ENCODE measurements around the gene PLA2G5.

The PLA2G5 gene

GRCh38 chr1:20119347-20119746, 49.4 kb downstream of the PLA2G5 start, which contains the start of gene PLA2G2D:
Gene PLA2G2D (minus strand): TSS chr1:20119536. CDS start chr1:20119498, 38 bp downstream.
- Histone ChIP-seq H3K9me3 (ENCODE audit: control insufficient read depth, insufficient read depth, low read length) (no peaks in the 10 kb centered on the region), H3F3A (ENCODE audit: control insufficient read depth, insufficient read depth) (no peaks in the 10 kb centered on the region), H3K36me3 (ENCODE audit: control insufficient read depth, low read length) (no peaks in the 10 kb centered on the region), H3K4me3 (ENCODE audit: low read length) (no peak within 1 kb of the TSS), H4K20me1 (ENCODE audit: control insufficient read depth, insufficient read depth, low read depth, low read length) (no peaks in the 10 kb centered on the region), H3K27ac (ENCODE audit: low read depth, low read length) (no peak within 1 kb of the TSS), H3K27me3 (ENCODE audit: control insufficient read depth, low read length) (peaks cover 17% of the 10 kb centered on the region), H3K4me2 (ENCODE audit: low read length) (no peak within 1 kb of the TSS), H3K4me1 (ENCODE audit: control insufficient read depth, low read length) (peaks cover 8% of the 10 kb centered on the region), H3K9me2 (replicated peaks; ENCODE audit: control insufficient read depth, low read length) (no peaks in the 10 kb centered on the region), H3K79me2 (ENCODE audit: control insufficient read depth, low read length) (no peaks in the 10 kb centered on the region)
- TF ChIP-seq, protein P1, sequence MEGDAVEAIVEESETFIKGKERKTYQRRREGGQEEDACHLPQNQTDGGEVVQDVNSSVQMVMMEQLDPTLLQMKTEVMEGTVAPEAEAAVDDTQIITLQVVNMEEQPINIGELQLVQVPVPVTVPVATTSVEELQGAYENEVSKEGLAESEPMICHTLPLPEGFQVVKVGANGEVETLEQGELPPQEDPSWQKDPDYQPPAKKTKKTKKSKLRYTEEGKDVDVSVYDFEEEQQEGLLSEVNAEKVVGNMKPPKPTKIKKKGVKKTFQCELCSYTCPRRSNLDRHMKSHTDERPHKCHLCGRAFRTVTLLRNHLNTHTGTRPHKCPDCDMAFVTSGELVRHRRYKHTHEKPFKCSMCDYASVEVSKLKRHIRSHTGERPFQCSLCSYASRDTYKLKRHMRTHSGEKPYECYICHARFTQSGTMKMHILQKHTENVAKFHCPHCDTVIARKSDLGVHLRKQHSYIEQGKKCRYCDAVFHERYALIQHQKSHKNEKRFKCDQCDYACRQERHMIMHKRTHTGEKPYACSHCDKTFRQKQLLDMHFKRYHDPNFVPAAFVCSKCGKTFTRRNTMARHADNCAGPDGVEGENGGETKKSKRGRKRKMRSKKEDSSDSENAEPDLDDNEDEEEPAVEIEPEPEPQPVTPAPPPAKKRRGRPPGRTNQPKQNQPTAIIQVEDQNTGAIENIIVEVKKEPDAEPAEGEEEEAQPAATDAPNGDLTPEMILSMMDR (IDR thresholded peaks at IDR 0.05; ENCODE audit: low read depth, low read length, poor library complexity, severe bottlenecking), result no peak
- TF ChIP-seq EZH2phosphoT487 (IDR thresholded peaks at IDR 0.05; ENCODE audit: borderline replicate concordance, low read length), result no peak

DNA sequence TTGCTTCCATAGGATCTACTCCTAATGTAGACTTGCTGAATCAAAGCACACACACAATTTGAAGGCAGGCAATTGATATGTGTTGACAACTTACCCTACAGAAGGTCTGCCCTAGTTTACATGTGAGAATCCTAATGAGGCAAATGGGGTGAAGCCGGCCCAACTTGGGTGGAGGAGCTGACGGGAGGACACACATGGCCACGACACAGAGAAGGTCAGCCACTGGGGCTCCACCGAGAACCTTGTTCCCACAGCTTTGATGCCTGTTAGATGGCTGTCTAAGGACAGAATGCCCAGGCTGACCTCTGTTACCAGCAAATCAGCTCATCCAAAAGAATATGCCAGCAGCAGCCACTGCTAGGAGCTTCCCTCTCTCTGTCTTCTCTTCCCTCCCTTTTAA, 50.8 kb downstream of the PLA2G5 start:
- H3K9me3 ChIP-seq (ENCODE audit: control insufficient read depth, insufficient read depth, low read length), result no peaks in the 10 kb centered on the region
- TF ChIP-seq, protein P1 (IDR thresholded peaks at IDR 0.05; ENCODE audit: low read depth, low read length, poor library complexity, severe bottlenecking), result no peak
- no peak for TF ChIP-seq EZH2phosphoT487 (IDR thresholded peaks at IDR 0.05; ENCODE audit: borderline replicate concordance, low read length)
- no peaks in the 10 kb centered on the region for H3K36me3 ChIP-seq (ENCODE audit: control insufficient read depth, low read length)
- H3K27me3 ChIP-seq (ENCODE audit: control insufficient read depth, low read length), result peaks cover 21% of the 10 kb centered on the region
- no peaks in the 10 kb centered on the region for H3K9me2 ChIP-seq (replicated peaks; ENCODE audit: control insufficient read depth, low read length)
- no peak overlapping the region for H3K4me3 ChIP-seq (ENCODE audit: low read length)
- peaks cover 8% of the 10 kb centered on the region for H3K4me1 ChIP-seq (ENCODE audit: control insufficient read depth, low read length)
- no peaks in the 10 kb centered on the region for H3K79me2 ChIP-seq (ENCODE audit: control insufficient read depth, low read length)
- H4K20me1 ChIP-seq (ENCODE audit: control insufficient read depth, insufficient read depth, low read depth, low read length), result no peaks in the 10 kb centered on the region
- no peak overlapping the region for H3K4me2 ChIP-seq (ENCODE audit: low read length)
- H3K27ac ChIP-seq (ENCODE audit: low read depth, low read length), result no peak overlapping the region
- no peaks in the 10 kb centered on the region for H3F3A ChIP-seq (ENCODE audit: control insufficient read depth, insufficient read depth)

DNA sequence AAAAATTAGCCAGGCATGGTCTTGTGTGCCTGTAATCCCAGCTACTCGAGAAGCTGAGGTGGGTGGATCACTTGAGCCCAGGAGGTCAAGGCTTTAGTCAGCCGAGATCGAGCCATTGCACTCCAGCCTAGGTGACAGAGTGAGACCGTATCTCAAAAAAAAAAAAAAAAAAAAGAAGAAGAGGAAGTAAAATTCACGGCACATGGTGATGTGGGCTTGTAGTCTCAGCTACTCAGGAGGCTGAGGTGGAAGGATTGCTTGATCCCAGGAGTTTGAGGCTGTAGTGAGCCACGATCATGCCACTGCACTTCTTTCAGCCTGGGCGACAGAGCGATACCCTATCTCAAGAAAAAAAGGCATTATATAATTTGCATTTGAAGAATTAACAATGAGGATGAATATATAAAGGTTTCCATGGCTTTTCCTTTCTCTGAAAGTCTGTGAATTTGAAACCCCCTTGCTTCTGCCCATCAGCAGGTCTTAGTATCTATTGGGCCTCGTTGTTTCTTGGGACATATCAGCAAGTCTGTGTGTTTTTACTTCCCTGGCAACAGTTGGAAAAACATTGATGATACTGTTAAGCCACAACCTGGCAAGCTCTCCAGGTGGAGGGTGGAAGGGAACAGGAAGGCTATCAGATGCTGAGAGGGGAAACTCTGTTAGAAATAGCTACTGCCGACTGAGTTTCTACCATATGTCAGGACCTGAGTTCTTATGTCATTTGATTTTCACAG, 53.9 kb downstream of the PLA2G5 start:
- Histone ChIP-seq H3K27me3 (ENCODE audit: control insufficient read depth, low read length) (peaks cover 28% of the 10 kb centered on the region), H3F3A (ENCODE audit: control insufficient read depth, insufficient read depth) (no peaks in the 10 kb centered on the region), H4K20me1 (ENCODE audit: control insufficient read depth, insufficient read depth, low read depth, low read length) (no peaks in the 10 kb centered on the region), H3K4me3 (ENCODE audit: low read length) (no peak overlapping the region), H3K36me3 (ENCODE audit: control insufficient read depth, low read length) (no peaks in the 10 kb centered on the region), H3K9me3 (ENCODE audit: control insufficient read depth, insufficient read depth, low read length) (no peaks in the 10 kb centered on the region), H3K79me2 (ENCODE audit: control insufficient read depth, low read length) (no peaks in the 10 kb centered on the region), H3K9me2 (replicated peaks; ENCODE audit: control insufficient read depth, low read length) (no peaks in the 10 kb centered on the region), H3K4me2 (ENCODE audit: low read length) (no peak overlapping the region), H3K4me1 (ENCODE audit: control insufficient read depth, low read length) (peaks cover 8% of the 10 kb centered on the region), H3K27ac (ENCODE audit: low read depth, low read length) (no peak overlapping the region)
- TF ChIP-seq EZH2phosphoT487 (IDR thresholded peaks at IDR 0.05; ENCODE audit: borderline replicate concordance, low read length), result no peak
- TF ChIP-seq, protein P1 (IDR thresholded peaks at IDR 0.05; ENCODE audit: low read depth, low read length, poor library complexity, severe bottlenecking), result no peak
